SK-N-SH (cell line): Measurements from ENCODE around the gene WNT4. TPM values are rescaled to one million over a fixed set of nuclear protein-coding genes. Genes with fewer than 3 reads are reported as not detected.

Experiments
- CTCF ChIA-PET: fragments of 300-600, 350-600 bp; formaldehyde crosslinking; extraction: SDS; loops from one replicate; lab custom pipeline; 2021; lab: Yijun Ruan, JAX
- POLR2A ChIA-PET: fragments of 350-600 bp; sonication (Branson Sonifier 250); formaldehyde crosslinking; extraction: SDS; loops from one replicate; lab custom pipeline; 2020; ENCODE audit warnings: antibody characterized with exemption, inconsistent platforms; lab: Yijun Ruan, JAX
- DNase-seq: peaks from one replicate; pipeline ENCODE4 v3.0.0; 2012
- H2AFZ ChIP-seq: fragments of 200-600 bp; sonication (generic); 2 replicates; pipeline ENCODE4 v1.8.1; 2016; ENCODE audit warnings: antibody characterized with exemption, mild to moderate bottlenecking, low read depth
- H3F3A ChIP-seq: fragments of 200-600 bp; sonication (generic); replicated peaks from 2 replicates; pipeline ENCODE3; 2016; ENCODE audit warnings: antibody characterized with exemption, mild to moderate bottlenecking; ENCODE audit not compliant: insufficient read depth
- H3K27ac ChIP-seq, 2 experiments: fragments of 200-500 bp in 1 of 2; fragments of 200-600 bp in 1 of 2; sonication (Bioruptor generic) in 1 of 2; sonication (generic), shearing (Covaris generic) in 1 of 2; 2 replicates each; pipeline versions ENCODE4 v1.5.1 to v1.6.1; 2014 to 2016; ENCODE audit warnings: low read depth in 2 of 2, inconsistent platforms in 1 of 2, low read length in 1 of 2, mild to moderate bottlenecking in 1 of 2, mixed read lengths in 1 of 2
- H3K27me3 ChIP-seq: fragments of 200-600 bp; sonication (generic), shearing (Covaris generic); 2 replicates; pipeline ENCODE4 v1.6.1; 2016; ENCODE audit warnings: mixed run types; ENCODE audit not compliant: insufficient read depth
- H3K36me3 ChIP-seq, 2 experiments: fragments of 200-500 bp in 1 of 2; fragments of 200-600 bp in 1 of 2; sonication (Bioruptor generic) in 1 of 2; sonication (generic) in 1 of 2; replicated peaks in 1 of 2; 2 replicates each; pipeline versions ENCODE3 to v1.5.1; 2014 to 2016; ENCODE audit warnings: low read length in 1 of 2, mild to moderate bottlenecking in 1 of 2; ENCODE audit not compliant: insufficient read depth in 2 of 2, control insufficient read depth in 1 of 2
- H3K4me1 ChIP-seq, 2 experiments: fragments of 200-500 bp in 1 of 2; fragments of 200-600 bp in 1 of 2; sonication (Bioruptor generic) in 1 of 2; sonication (generic), shearing (Covaris generic) in 1 of 2; 2 replicates each; pipeline versions ENCODE4 v1.5.1 to v1.6.1; 2014 to 2016; ENCODE audit warnings: low read depth in 1 of 2, low read length in 1 of 2, mixed run types in 1 of 2; ENCODE audit not compliant: insufficient read depth in 2 of 2, control insufficient read depth in 1 of 2
- H3K4me2 ChIP-seq: fragments of 200-600 bp; sonication (generic), shearing (Covaris generic); 2 replicates; pipeline ENCODE4 v1.6.1; 2017; ENCODE audit warnings: mixed run types
- H3K4me3 ChIP-seq, 2 experiments: fragments of 200-500 bp in 1 of 2; fragments of 200-600 bp in 1 of 2; sonication (Bioruptor generic) in 1 of 2; sonication (generic), shearing (Covaris generic) in 1 of 2; 2 replicates each; pipeline versions ENCODE4 v1.5.1 to v1.8.1; 2014 to 2016; ENCODE audit warnings: low read depth in 2 of 2, inconsistent platforms in 1 of 2, low read length in 1 of 2, mild to moderate bottlenecking in 1 of 2, mixed read lengths in 1 of 2, moderate library complexity in 1 of 2
- H3K79me2 ChIP-seq: fragments of 200-600 bp; sonication (generic); 2 replicates; pipeline ENCODE4 v1.8.1; 2017; ENCODE audit warnings: mild to moderate bottlenecking; ENCODE audit not compliant: insufficient read depth
- H3K9ac ChIP-seq: fragments of 200-600 bp; sonication (generic); 2 replicates; pipeline ENCODE4 v1.6.1; 2017; ENCODE audit warnings: mixed run types
- H3K9me2 ChIP-seq: fragments of 200-600 bp; sonication (generic); 2 replicates; pipeline ENCODE4 v1.6.1; 2017; ENCODE audit warnings: mixed run types
- H3K9me3 ChIP-seq: fragments of 200-600 bp; sonication (generic); 2 replicates; pipeline ENCODE4 v1.6.1; 2017; ENCODE audit warnings: mixed run types, mild to moderate bottlenecking, moderate library complexity
- H4K20me1 ChIP-seq: fragments of 200-600 bp; sonication (generic); 2 replicates; pipeline ENCODE4 v1.6.1; 2017; ENCODE audit warnings: mild to moderate bottlenecking, mixed run types; ENCODE audit not compliant: insufficient read depth
- CHD2 ChIP-seq: fragments of 150-350 bp; IDR thresholded peaks from 2 replicates; pipeline ENCODE4 v1.6.1; 2018; ENCODE audit warnings: low read length; ENCODE audit not compliant: partially characterized antibody
- EP300 ChIP-seq, 2 experiments: IDR thresholded peaks; 2 replicates each; pipeline versions ENCODE4 v1.4.0 to v1.6.1; 2012; ENCODE audit warnings: borderline replicate concordance in 1 of 2, low read depth in 1 of 2, low read length in 1 of 2
- EZH2phosphoT487 ChIP-seq: fragments of 200-600 bp; sonication (generic); IDR thresholded peaks from 2 replicates; pipeline ENCODE4 v1.6.1; 2017; ENCODE audit warnings: low read depth, mixed run types, mild to moderate bottlenecking, antibody characterized with exemption, moderate library complexity, borderline replicate concordance
- FOSL2 ChIP-seq: IDR thresholded peaks from 2 replicates; pipeline ENCODE4 v1.4.0; 2012; ENCODE audit warnings: low read depth, mild to moderate bottlenecking, moderate library complexity, borderline replicate concordance
- FOXJ3 ChIP-seq: sonication (generic); formaldehyde crosslinking; IDR thresholded peaks from 2 replicates; pipeline ENCODE4 v1.5.1; 2020; ENCODE audit warnings: mild to moderate bottlenecking, missing genetic modification reagents
- JUND ChIP-seq: IDR thresholded peaks from 2 replicates; pipeline ENCODE4 v1.4.0; 2012
- MEF2A ChIP-seq: IDR thresholded peaks from 2 replicates; pipeline ENCODE4 v1.4.0; 2012; ENCODE audit warnings: low read depth, borderline replicate concordance
- NFIC ChIP-seq: IDR thresholded peaks from 2 replicates; pipeline ENCODE4 v1.4.0; 2012; ENCODE audit warnings: borderline replicate concordance
- RAD21 ChIP-seq: IDR thresholded peaks from 2 replicates; pipeline ENCODE4 v1.6.1; 2012; ENCODE audit warnings: mild to moderate bottlenecking, low read length
- RCOR1 ChIP-seq: fragments of 150-350 bp; IDR thresholded peaks from 2 replicates; pipeline ENCODE4 v1.6.1; 2017; ENCODE audit warnings: antibody characterized with exemption, low read length
- RXRA ChIP-seq: IDR thresholded peaks from 2 replicates; pipeline ENCODE4 v1.4.0; 2012; ENCODE audit warnings: low read depth, mild to moderate bottlenecking, borderline replicate concordance
- SMC3 ChIP-seq: IDR thresholded peaks from 2 replicates; pipeline ENCODE4 v1.6.1; 2012; ENCODE audit warnings: low read depth, low read length, improper control_type of control experiment
- TAF1 ChIP-seq: IDR thresholded peaks from 2 replicates; pipeline ENCODE4 v1.6.1; 2012; ENCODE audit warnings: low read depth, mild to moderate bottlenecking, low read length, moderate library complexity, borderline replicate concordance
- TEAD4 ChIP-seq: IDR thresholded peaks from 2 replicates; pipeline ENCODE4 v1.4.0; 2012; ENCODE audit warnings: mild to moderate bottlenecking, borderline replicate concordance; ENCODE audit not compliant: insufficient read depth
- YY1 ChIP-seq: IDR thresholded peaks from 2 replicates; pipeline ENCODE4 v1.4.0; 2012; ENCODE audit warnings: low read depth, mild to moderate bottlenecking
- WGBS: methylation state at CpG from one replicate; pipeline ENCODE4 v1.1.6; 2017; ENCODE audit warnings: low lambda C conversion rate; 5-methylcytosine and 5-hydroxymethylcytosine counted together
- polyA plus RNA-seq, 3 experiments: library from polyadenylated mRNA; depleted of rRNA; stranded (reverse); fragments of >200 nt; gene quantifications; 2 replicates each; pipeline ENCODE4 v1.2.3, GENCODE V29; 2012
- TF ChIP-seq, protein P1 (sequence below): IDR thresholded peaks from 2 replicates; pipeline ENCODE4; 2012
- TF ChIP-seq, protein P2 (sequence below): fragments of 200-600 bp; sonication (generic); IDR thresholded peaks from 2 replicates; pipeline ENCODE4 v1.6.1; 2017; ENCODE audit warnings: antibody characterized with exemption, mild to moderate bottlenecking, moderate library complexity
- TF ChIP-seq, protein P3 (sequence below): IDR thresholded peaks from 2 replicates; pipeline ENCODE4 v1.4.0; 2012; ENCODE audit warnings: low read depth, borderline replicate concordance

WNT4 gene
- polyA plus RNA-seq, 1 of the 3 experiments (the other 2 are of a cell fraction): 0.03 TPM

- no peaks in the 10 kb centered on the region; the same call in 1 of the 2 replicates for H3K27me3 ChIP-seq
- H3K4me3 ChIP-seq: no peak overlapping the region
- CTCF ChIA-PET: interaction anchor here (1.5 kb wide), 1 partner anchor 58 kb away, joined by 4 read pairs; no protein-coding TSS in a partner anchor
- H4K20me1 ChIP-seq: no peaks in the 10 kb centered on the region
- no peaks in the 10 kb centered on the region for H3K36me3 ChIP-seq
- H3K79me2 ChIP-seq: no peaks in the 10 kb centered on the region
- peaks cover 0 to 16% of the 10 kb centered on the region in 2 experiments; a peak in 1 of 4 replicates for H3K4me1 ChIP-seq
- H3K9ac ChIP-seq: no peak overlapping the region
- WGBS: 73% methylated on average over 3 of the region's 14 CpGs
- POLR2A ChIA-PET: no interaction called here
- H3K9me2 ChIP-seq: no peaks in the 10 kb centered on the region
- no peak for TF ChIP-seq FOSL2
- H3F3A ChIP-seq: no peaks in the 10 kb centered on the region
- DNase-seq: no peak
- no peaks in the 10 kb centered on the region for H3K9me3 ChIP-seq
- H3K4me2 ChIP-seq: no peak overlapping the region
- H3K27ac ChIP-seq: no peak overlapping the region
- no peak overlapping the region for H2AFZ ChIP-seq
Observed at GRCh38 chr1:22163137-22163536, 20.2 kb upstream of the WNT4 start.

DNA sequence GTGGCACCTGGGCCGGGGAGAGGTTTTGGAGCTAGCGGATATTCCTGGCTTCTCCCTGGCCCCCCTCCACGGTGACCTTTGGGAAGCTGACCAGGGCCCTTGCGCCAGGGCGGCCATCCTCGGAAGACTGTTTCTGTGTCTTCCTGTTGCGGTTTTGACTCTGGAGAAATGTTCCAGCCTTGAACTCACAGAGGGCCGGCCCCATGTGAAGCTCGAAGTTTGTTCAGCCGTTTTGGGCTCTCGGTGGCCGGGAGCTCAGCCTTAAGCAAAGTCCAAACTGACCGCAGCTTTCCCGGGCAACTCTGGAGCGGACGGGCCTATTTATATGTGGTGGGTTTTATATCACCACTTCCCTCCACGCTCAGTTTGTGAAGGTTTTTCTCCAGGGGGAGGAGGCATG lies 17.0 kb upstream of the WNT4 start:
- H3K9me2 ChIP-seq: no peaks in the 10 kb centered on the region
- TF ChIP-seq TEAD4 (no peak), JUND (no peak), CHD2 (no peak), MEF2A (no peak), RCOR1 (no peak), FOSL2 (no peak), YY1 (no peak), TAF1 (no peak), SMC3 (no peak), EZH2phosphoT487 (no peak), RXRA (no peak)
- TF ChIP-seq, all 33 proteins: peak for 0
- peaks cover 0 to 17% of the 10 kb centered on the region in 2 experiments; a peak in 1 of 4 replicates for H3K4me1 ChIP-seq
- DNase-seq: no peak
- no peak overlapping the region for H3K27ac ChIP-seq
- no peaks in the 10 kb centered on the region for H4K20me1 ChIP-seq
- H3K4me2 ChIP-seq: no peak overlapping the region
- WGBS: 69% methylated on average over 2 of the region's 17 CpGs
- no peaks in the 10 kb centered on the region for H3K9me3 ChIP-seq
- H2AFZ ChIP-seq: no peak overlapping the region
- no peak overlapping the region for H3K4me3 ChIP-seq
- no peaks in the 10 kb centered on the region for H3K27me3 ChIP-seq
- CTCF ChIA-PET: interaction anchor here (0.7 to 3.1 kb wide), 6 partner anchors 16 to 672 kb away, joined by 3 to 8 read pairs (median 3); partner anchors contain the start of gene WNT4
- H3K79me2 ChIP-seq: no peaks in the 10 kb centered on the region
- no peaks in the 10 kb centered on the region for H3F3A ChIP-seq
- H3K36me3 ChIP-seq: no peaks in the 10 kb centered on the region
- no peak overlapping the region for H3K9ac ChIP-seq
- POLR2A ChIA-PET: no interaction called here

DNA sequence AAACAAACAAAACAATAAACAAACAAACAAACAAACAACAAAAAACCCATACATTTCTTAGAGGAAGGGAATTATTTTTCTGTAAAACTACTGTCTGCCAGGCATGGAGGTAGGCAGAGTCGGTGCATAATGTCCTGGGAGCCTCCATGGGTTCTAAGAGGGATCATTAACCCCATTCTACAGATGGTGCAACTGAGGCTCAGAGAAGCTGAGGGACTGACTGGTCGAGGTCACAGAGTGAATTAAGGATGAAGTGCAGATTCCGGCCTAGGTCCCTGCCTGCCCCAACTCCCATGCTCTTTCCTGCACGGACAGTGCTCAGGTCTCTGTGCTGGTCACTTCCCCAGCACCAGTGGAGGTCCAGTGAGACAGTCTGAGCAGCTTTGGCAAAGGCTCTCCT lies 15.8 kb upstream of the WNT4 start:
- no peaks in the 10 kb centered on the region for H3K9me2 ChIP-seq
- no peaks in the 10 kb centered on the region for H3F3A ChIP-seq
- no peak overlapping the region for H2AFZ ChIP-seq
- H3K4me2 ChIP-seq: no peak overlapping the region
- H3K27ac ChIP-seq: no peak overlapping the region
- no peaks in the 10 kb centered on the region for H4K20me1 ChIP-seq
- 72% methylated on average over 4 of the region's 4 CpGs for WGBS
- POLR2A ChIA-PET: no interaction called here
- no peak overlapping the region for H3K9ac ChIP-seq
- no peaks in the 10 kb centered on the region for H3K9me3 ChIP-seq
- no peak for DNase-seq
- H3K36me3 ChIP-seq: no peaks in the 10 kb centered on the region
- no peak overlapping the region for H3K4me3 ChIP-seq
- peaks cover 0 to 19% of the 10 kb centered on the region in 2 experiments; a peak in 1 of 4 replicates for H3K4me1 ChIP-seq
- H3K79me2 ChIP-seq: no peaks in the 10 kb centered on the region
- no peaks in the 10 kb centered on the region for H3K27me3 ChIP-seq
- CTCF ChIA-PET: interaction anchor here (1.1 to 3.1 kb wide), 4 partner anchors 15 to 673 kb away, joined by 3 to 8 read pairs (median 4); partner anchors contain the start of gene WNT4
- TF ChIP-seq JUND (no peak), RAD21 (no peak), EP300 (IDR thresholded peaks at IDR 0.05; ENCODE audit: borderline replicate concordance in 1 of 2, low read depth in 1 of 2, low read length in 1 of 2) (no peak), RCOR1 (no peak), NFIC (no peak), FOXJ3 (CRISPR knock-in tag) (no peak), FOSL2 (no peak)
- TF ChIP-seq, protein P1, sequence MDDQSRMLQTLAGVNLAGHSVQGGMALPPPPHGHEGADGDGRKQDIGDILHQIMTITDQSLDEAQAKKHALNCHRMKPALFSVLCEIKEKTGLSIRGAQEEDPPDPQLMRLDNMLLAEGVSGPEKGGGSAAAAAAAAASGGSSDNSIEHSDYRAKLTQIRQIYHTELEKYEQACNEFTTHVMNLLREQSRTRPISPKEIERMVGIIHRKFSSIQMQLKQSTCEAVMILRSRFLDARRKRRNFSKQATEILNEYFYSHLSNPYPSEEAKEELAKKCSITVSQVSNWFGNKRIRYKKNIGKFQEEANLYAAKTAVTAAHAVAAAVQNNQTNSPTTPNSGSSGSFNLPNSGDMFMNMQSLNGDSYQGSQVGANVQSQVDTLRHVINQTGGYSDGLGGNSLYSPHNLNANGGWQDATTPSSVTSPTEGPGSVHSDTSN: no peak
- TF ChIP-seq, protein P2, sequence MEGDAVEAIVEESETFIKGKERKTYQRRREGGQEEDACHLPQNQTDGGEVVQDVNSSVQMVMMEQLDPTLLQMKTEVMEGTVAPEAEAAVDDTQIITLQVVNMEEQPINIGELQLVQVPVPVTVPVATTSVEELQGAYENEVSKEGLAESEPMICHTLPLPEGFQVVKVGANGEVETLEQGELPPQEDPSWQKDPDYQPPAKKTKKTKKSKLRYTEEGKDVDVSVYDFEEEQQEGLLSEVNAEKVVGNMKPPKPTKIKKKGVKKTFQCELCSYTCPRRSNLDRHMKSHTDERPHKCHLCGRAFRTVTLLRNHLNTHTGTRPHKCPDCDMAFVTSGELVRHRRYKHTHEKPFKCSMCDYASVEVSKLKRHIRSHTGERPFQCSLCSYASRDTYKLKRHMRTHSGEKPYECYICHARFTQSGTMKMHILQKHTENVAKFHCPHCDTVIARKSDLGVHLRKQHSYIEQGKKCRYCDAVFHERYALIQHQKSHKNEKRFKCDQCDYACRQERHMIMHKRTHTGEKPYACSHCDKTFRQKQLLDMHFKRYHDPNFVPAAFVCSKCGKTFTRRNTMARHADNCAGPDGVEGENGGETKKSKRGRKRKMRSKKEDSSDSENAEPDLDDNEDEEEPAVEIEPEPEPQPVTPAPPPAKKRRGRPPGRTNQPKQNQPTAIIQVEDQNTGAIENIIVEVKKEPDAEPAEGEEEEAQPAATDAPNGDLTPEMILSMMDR: no peak
- TF ChIP-seq, protein P3, sequence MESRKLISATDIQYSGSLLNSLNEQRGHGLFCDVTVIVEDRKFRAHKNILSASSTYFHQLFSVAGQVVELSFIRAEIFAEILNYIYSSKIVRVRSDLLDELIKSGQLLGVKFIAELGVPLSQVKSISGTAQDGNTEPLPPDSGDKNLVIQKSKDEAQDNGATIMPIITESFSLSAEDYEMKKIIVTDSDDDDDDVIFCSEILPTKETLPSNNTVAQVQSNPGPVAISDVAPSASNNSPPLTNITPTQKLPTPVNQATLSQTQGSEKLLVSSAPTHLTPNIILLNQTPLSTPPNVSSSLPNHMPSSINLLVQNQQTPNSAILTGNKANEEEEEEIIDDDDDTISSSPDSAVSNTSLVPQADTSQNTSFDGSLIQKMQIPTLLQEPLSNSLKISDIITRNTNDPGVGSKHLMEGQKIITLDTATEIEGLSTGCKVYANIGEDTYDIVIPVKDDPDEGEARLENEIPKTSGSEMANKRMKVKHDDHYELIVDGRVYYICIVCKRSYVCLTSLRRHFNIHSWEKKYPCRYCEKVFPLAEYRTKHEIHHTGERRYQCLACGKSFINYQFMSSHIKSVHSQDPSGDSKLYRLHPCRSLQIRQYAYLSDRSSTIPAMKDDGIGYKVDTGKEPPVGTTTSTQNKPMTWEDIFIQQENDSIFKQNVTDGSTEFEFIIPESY: no peak
